Kidney epithelial cell (primary cell): ENCODE measurements around the gene MFSD11. TPM values are rescaled to one million over a fixed set of nuclear protein-coding genes. Genes with fewer than 3 reads are reported as not detected.
A peak's percentile ranks its signal among the peaks of the same experiment; 100 is the strongest.

Experiments used
- DNase-seq: peaks from one replicate; pipeline ENCODE4 v3.0.0-alpha.2; 2010; ENCODE audit warnings: low read depth
- H3K27me3 ChIP-seq: 2 replicates; pipeline ENCODE4 v1.6.0; 2011; ENCODE audit warnings: low read length; ENCODE audit not compliant: control insufficient read depth, insufficient read depth
- H3K36me3 ChIP-seq: 2 replicates; pipeline ENCODE4 v1.5.1; 2011; ENCODE audit warnings: low read length; ENCODE audit not compliant: control insufficient read depth, insufficient read depth
- H3K4me3 ChIP-seq: 2 replicates; pipeline ENCODE4 v1.5.1; 2011; ENCODE audit warnings: low read depth, mild to moderate bottlenecking, control low read depth, low read length
- CTCF ChIP-seq: IDR thresholded peaks from 2 replicates; pipeline ENCODE4 v1.5.1; 2011; ENCODE audit warnings: mild to moderate bottlenecking, moderate library complexity, low read length, control low read depth, inconsistent platforms; ENCODE audit not compliant: insufficient read depth, poor library complexity, severe bottlenecking
- total RNA-seq: library from RNA; depleted of rRNA; stranded (reverse); fragments of >200 nt; gene quantifications from 2 replicates; pipeline ENCODE4 v1.2.3, GENCODE V29; 2015

The MFSD11 gene
- total RNA-seq, 1 donor from 2014 or later, result 17.5 TPM

GRCh38 chr17:76791053-76791980 is 53.4 kb downstream of the MFSD11 start:
- Histone ChIP-seq H3K4me3 (no peak overlapping the region), H3K36me3 (no peaks in the 10 kb centered on the region), H3K27me3 (no peaks in the 10 kb centered on the region)
- no peak for TF ChIP-seq CTCF
- peak; percentile 37 for DNase-seq

- no peak for TF ChIP-seq CTCF
- Histone ChIP-seq H3K27me3 (no peaks in the 10 kb centered on the region), H3K4me3 (no peak overlapping the region), H3K36me3 (no peaks in the 10 kb centered on the region)
- no peak for DNase-seq
These were observed 54.4 kb downstream of the MFSD11 start for GRCh38 chr17:76792348-76792747.

- Histone ChIP-seq H3K36me3 (no peaks in the 10 kb centered on the region), H3K4me3 (no peak overlapping the region), H3K27me3 (no peaks in the 10 kb centered on the region)
- DNase-seq, result no peak
- TF ChIP-seq CTCF, result peak; percentile 38
These were observed 55.9 kb downstream of the MFSD11 start for GRCh38 chr17:76793775-76794174.

- Histone ChIP-seq H3K36me3 (no peaks in the 10 kb centered on the region), H3K27me3 (no peaks in the 10 kb centered on the region), H3K4me3 (no peak overlapping the region)
- no peak for TF ChIP-seq CTCF
- no peak for DNase-seq
These were observed 58.2 kb downstream of the MFSD11 start for GRCh38 chr17:76796081-76796480.

GRCh38 chr17:76797241-76797840 is 59.4 kb downstream of the MFSD11 start:
- no peak for TF ChIP-seq CTCF
- H3K36me3 ChIP-seq, result no peaks in the 10 kb centered on the region
- H3K27me3 ChIP-seq, result no peaks in the 10 kb centered on the region
- DNase-seq, result no peak
- no peak overlapping the region for H3K4me3 ChIP-seq

GRCh38 chr17:76801706-76802105 is 63.8 kb downstream of the MFSD11 start:
- TF ChIP-seq CTCF, result no peak
- Histone ChIP-seq H3K36me3 (no peaks in the 10 kb centered on the region), H3K4me3 (no peak overlapping the region), H3K27me3 (no peaks in the 10 kb centered on the region)
- DNase-seq, result no peak
